GM18505 (cell line): ENCODE results near the gene RPF1.

Source experiments
- ATAC-seq: cut with Tn5 transposase; IDR thresholded peaks from one replicate; pipeline ENCODE4 v1.9.1; 2021; ENCODE audit not compliant: unreplicated experiment
- POLR2A ChIP-seq: IDR thresholded peaks from 4 replicates; pipeline ENCODE4 v1.6.1; 2011; ENCODE audit warnings: borderline replicate concordance; ENCODE audit not compliant: insufficient read depth, insufficient read length; ENCODE audit errors: extremely low read depth

RPF1 gene

DNA sequence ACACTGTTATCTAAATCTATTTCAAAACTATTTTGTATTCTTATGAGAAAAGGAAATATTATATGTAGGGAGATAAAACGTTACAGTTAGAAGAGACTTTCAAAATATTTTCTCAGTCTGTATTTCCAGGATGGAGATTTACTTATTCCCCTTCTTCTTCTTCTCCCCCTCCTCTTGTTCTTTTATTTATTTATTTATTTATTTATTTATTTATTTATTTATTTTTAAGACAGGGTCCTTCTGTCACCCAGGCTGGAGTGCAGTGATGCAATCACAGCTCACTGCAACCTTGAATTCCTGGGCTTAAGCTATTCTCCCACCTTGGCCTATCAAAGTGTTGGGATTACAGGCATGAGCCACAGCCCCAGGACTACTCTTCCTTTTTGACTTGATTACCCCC lies 2.8 kb upstream of the RPF1 start:
- TF ChIP-seq POLR2A = no peak
- ATAC-seq = no peak

DNA sequence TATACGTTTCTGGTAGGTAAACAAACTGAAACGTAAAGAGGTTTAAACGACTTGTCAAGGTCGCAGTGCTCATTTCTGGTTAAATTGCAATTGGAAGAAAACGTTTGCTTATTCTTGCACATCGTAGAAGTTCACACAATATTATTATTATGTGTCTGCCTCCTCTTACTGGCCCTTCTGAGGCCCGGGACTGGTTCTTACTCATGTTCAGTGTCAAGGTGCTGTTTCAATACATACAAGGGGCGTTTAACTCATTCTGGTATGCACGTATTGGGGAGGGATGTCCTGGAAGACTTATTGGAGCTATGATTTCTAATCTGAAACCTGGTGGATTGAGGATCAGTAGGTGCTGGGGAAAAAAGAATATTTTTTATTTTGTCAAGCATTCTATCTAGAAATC lies 932 bp downstream of the RPF1 start:
- no peak for TF ChIP-seq POLR2A
- ATAC-seq = peak; percentile 23

DNA sequence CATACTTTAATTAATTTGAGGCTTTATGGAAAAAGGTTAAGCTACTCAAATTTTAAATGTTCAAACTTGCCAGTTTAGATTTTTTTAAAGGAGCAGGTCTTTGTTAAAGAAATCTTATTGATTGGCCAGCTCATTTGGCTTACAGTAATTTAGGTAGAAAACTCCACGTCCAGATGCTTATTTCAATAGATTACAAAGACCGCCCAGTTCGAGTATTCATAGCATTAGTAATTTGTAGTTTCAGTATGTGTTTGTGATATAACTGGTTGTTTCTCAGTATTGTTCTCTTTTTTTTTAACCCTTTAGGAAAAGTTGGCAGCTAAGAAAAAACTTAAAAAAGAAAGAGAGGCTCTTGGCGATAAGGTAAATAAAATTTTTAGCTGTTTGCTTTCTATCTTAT lies 1.6 kb downstream of the RPF1 start:
- ATAC-seq = peak; percentile 37
- no peak for TF ChIP-seq POLR2A

DNA sequence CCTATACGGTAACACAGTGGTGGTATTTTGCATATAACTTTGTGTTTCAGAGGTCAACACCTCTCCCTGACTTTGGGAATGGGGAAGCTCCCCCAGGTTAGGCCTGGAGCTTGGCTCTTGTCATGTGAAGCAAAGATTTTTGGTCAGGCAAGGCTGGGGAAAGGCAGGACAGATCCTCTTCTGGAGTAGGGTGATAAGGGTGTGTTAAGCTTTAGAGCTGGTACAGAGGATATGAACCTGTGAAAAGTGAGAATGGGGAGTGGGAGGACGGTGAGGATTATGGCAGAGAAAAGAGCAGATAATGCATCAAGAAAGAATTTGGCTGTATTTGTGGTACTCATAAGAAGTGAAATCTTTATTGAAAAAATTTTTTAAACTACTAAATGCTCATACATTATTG lies 2.3 kb downstream of the RPF1 start:
- no peak for TF ChIP-seq POLR2A
- ATAC-seq = no peak

DNA sequence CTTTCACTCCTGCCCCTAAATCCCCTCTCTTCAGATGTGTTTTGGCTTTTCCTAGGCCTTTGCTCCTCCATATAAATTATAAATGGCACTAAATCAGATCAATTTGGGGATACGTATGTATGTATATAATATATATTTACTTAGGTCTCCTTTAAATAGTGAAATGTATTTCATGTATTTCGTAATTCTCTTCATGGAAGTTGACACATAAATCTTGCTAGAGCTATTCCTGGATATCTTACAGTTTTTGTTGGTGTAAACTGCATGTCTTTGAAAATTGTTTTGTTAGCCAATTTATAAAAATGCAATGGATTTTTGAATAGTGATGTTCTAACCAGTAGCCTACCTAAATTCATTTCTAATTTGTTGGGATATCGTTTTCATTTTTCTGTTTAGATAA lies 9.0 kb downstream of the RPF1 start:
- ATAC-seq = no peak
- TF ChIP-seq POLR2A = no peak

DNA sequence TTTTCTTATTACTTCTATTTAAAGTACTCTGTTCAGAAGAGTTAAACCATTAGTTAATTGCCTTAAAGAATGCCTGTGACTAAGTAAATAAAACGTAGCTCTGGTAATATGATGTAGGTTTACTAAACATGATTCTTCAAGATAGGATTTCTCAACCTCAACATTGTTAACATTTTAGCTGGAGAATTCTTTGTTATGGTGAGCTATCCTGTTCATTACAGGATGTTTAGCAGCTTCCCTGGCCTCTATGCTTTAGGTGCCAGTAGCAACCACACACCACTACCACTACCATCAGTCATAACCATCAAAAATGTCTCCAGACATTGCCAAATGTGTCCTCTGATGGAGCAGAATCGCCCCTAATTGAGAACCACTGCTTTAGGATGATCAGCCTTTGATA lies 10.7 kb downstream of the RPF1 start:
- ATAC-seq = no peak
- TF ChIP-seq POLR2A = no peak

DNA sequence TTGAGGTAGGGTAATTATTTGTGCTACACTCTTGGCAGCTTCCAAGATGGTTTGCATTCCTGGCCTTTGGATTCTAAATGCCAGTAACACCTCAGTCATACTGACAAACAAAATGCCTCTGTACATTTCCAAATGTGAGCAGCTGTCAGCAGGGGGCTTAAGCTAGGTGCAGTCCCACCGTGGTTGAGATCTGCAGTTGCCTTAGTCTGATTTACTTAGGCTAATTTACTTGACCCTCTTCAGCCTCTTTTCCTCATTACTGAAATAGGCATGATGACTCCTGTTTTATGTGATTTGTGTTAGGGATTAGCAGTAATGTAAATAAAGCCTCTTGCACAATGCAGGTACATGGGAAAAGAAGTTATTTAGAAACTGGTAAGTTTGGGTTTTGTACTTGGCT lies 13.7 kb downstream of the RPF1 start:
- ATAC-seq = no peak
- no peak for TF ChIP-seq POLR2A

DNA sequence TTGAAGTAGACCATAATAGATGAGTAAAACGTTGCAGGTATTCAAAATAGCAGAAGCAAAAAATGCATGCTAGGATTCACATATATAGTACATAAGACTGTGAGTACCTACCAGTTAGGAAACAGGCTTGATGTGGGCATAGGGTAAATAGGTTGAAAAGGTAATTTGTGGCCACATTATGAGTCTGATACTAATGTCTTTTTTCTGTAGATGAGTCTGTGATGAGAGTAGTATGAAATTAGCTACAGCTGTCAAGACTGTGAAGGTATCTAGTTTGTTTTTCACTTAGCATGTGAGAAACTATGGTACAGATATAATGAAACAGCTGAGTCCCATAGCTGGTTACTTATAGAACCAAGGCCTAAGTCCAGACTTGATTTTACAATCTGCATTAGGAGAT lies 14.7 kb downstream of the RPF1 start:
- TF ChIP-seq POLR2A = no peak
- ATAC-seq = no peak

DNA sequence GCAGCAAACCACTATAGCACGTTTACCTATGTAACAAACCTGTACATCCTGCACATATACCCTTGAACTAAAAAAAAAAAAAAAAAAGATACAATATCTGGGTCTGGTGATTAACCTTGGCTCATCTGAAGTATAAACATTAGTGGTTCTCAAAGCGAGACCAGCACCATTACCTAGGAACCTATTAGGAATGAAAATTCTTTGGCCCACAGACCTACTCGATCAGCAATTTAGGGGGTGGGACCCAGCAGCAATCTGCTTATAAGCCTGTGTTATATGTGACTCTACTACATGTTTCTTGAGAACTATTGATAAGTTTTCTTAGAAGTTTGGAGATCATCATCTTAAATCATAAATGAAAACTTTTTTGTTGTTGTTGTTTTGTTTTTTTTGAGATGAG lies 17.4 kb downstream of the RPF1 start:
- no peak for TF ChIP-seq POLR2A
- no peak for ATAC-seq

DNA sequence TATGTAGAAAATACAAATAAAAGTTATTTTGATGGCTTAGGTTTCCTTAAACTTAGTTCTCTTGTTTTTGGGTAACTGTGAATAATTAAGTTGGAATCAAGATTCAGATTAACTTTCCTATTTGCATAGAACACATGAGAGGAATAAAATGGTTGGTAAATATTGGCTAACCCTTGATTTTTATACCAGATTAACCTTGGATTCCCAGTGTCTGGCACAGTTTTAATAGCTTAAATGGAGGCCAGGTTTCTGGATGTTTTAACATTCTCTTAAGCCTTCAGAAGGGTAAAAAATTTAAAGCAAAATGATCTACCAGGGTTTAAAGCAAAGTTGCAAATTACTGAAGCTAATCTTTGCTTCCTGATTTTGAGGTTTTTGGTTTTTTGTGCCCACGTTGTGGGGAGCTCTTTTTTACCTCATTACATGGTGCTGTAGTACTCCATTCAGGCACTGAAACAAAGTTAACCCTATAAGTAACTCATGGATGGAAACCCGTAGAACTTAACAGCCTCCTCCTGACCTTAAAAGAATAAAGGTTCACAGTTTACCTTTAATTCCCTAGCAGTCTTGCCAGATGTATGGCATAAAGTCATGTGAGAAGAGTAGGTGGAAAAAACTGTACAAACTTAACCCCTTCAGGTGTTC lies 18.7 kb downstream of the RPF1 start:
- ATAC-seq = no peak

DNA sequence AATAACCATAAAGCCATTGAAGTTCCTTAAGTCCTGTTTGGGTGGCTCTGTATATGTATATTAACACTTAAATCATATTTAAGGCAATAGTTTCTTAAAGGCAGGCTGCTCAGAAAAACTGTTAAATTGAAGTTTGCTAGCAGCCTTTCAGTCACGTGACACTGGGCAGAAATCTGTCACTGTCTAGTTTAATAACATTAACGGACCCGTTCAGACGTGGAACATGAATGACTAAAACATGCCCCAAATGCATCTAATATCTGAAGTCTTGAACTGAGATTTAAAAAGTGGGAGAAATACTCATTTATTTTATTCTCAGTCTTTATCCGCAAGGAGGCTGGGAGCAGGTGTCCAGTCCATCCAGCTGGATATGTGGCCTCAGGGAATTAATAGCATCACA lies 23.9 kb downstream of the RPF1 start:
- ATAC-seq = no peak
- TF ChIP-seq POLR2A = no peak

More for the DNA sequence above, 18.7 kb downstream of the RPF1 start:
- no peak for TF ChIP-seq POLR2A

DNA sequence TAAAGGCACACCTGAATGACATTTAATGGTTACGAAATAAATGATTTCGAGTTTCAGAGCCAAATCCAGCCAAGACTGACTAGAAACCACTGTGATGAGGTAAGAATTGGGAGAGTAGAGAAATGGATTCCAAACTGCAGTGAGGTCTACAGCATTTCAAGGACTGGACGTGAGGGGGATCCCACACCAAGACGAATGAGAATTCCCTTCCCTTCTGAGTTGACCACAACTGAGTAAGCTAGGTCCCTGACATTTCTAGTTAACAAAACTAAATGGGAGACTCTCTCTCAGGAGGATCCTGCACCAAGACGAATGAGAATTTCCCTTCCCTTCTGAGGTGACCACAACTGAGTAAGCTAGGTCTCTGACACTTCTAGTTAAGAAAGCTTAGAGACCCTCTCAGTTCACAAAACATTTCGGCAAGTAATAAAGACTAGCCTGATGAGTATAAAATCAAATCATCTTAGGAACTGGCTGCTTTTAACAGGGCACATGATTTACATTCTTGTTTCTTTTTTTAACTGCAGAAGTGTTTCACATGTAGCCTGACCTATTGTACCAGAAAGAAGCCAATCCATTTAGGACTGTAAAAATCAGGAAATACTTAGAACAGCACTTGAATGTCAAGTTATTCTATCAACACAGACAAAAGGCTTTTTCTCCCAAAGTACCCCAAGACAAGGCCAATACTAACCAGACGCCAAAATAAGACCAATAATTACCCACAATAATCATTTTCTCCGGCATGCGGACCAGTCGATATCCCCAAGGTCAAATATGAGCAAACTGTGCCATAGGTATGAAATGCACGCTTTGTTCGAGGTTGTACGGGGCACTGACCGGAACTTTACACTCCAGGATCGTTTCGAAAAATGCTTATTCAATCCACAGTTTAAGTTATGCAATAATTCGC lies 25.8 kb downstream of the RPF1 start:
- TF ChIP-seq POLR2A = no peak
- ATAC-seq = no peak

DNA sequence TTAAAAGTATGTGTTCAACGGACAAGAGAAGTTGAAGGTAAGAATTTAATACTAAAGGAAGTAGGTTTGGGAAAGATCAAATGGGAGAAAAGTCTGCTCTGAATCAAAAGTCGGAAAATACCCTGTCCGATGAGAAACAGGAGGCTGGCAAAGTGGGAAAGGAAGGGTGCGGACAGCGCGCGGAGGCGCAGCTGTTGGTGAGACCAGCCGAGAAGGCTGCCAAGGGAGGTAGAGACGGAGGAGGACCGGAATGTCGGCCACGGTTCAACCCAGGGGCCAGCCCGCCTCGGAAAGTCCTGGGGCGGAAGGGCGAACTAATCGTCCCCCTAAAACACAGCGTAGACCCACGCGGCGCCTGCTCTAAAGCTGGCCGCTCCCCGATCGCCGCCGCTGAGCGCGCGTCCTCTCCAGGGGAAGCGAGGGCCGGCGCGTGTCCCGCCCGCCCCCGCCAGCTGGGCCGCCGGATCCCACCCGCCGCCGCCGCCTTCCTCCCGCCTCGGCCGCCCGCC lies 26.5 kb downstream of the RPF1 start:
- TF ChIP-seq POLR2A = no peak
- ATAC-seq = peak; percentile 36
